GM06990 (cell line): ENCODE results near the gene RNU7-1.

ENCODE experiments used
- DNase-seq: peaks from one replicate; pipeline ENCODE4 v3.0.0-alpha.2; 2011; ENCODE audit not compliant: insufficient read length; ENCODE audit errors: extremely low read depth
- H3K27me3 ChIP-seq: replicated peaks from 2 replicates; pipeline ENCODE4 v1.6.0; 2011; ENCODE audit warnings: low read length; ENCODE audit not compliant: control insufficient read depth, insufficient read depth
- H3K36me3 ChIP-seq: 2 replicates; pipeline ENCODE4 v1.5.1; 2011; ENCODE audit warnings: low read length; ENCODE audit not compliant: control insufficient read depth, insufficient read depth
- H3K4me3 ChIP-seq: replicated peaks from 2 replicates; pipeline ENCODE4 v1.5.1; 2011; ENCODE audit warnings: low read depth, mild to moderate bottlenecking, control low read depth, low read length
- TF ChIP-seq, protein P1 (sequence below): IDR thresholded peaks from 2 replicates; pipeline ENCODE4 v1.5.1; 2011; ENCODE audit warnings: low read length, control low read depth, mild to moderate bottlenecking, inconsistent platforms; ENCODE audit not compliant: insufficient read depth, poor library complexity, severe bottlenecking

The RNU7-1 gene

GRCh38 chr12:6980740-6981139, 37.1 kb downstream of the RNU7-1 start:
- H3K27me3 ChIP-seq: no peaks in the 10 kb centered on the region
- H3K4me3 ChIP-seq: no peak overlapping the region
- TF ChIP-seq, protein P1, sequence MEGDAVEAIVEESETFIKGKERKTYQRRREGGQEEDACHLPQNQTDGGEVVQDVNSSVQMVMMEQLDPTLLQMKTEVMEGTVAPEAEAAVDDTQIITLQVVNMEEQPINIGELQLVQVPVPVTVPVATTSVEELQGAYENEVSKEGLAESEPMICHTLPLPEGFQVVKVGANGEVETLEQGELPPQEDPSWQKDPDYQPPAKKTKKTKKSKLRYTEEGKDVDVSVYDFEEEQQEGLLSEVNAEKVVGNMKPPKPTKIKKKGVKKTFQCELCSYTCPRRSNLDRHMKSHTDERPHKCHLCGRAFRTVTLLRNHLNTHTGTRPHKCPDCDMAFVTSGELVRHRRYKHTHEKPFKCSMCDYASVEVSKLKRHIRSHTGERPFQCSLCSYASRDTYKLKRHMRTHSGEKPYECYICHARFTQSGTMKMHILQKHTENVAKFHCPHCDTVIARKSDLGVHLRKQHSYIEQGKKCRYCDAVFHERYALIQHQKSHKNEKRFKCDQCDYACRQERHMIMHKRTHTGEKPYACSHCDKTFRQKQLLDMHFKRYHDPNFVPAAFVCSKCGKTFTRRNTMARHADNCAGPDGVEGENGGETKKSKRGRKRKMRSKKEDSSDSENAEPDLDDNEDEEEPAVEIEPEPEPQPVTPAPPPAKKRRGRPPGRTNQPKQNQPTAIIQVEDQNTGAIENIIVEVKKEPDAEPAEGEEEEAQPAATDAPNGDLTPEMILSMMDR: no peak
- peaks cover 38% of the 10 kb centered on the region for H3K36me3 ChIP-seq
- DNase-seq: no peak

- DNase-seq: no peak
- Histone ChIP-seq H3K27me3 (no peaks in the 10 kb centered on the region), H3K36me3 (peaks cover 34% of the 10 kb centered on the region), H3K4me3 (no peak overlapping the region)
- TF ChIP-seq, protein P1: no peak
These were observed 37.8 kb downstream of the RNU7-1 start for GRCh38 chr12:6981152-6982052.

DNA sequence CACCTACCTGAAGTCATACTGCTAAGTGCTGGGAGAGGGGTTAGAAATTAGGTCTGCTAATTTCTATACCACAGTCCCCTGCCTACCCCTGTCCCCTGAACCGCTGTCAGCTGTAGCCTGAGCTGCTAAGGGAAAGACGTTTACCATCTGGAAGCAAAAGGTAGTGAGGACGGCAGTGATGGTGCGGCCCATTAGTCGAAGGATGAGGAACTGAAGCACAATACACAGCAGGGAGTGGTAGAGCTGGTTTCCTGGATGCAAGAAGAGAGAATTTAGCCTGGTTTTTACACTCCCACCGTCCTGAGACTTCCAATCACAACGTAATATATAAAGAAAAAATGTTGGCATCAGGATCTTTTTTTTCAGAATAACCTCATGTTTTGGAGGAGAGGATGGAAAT, 38.9 kb downstream of the RNU7-1 start:
- TF ChIP-seq, protein P1: no peak
- Histone ChIP-seq H3K36me3 (peaks cover 27% of the 10 kb centered on the region), H3K27me3 (no peaks in the 10 kb centered on the region), H3K4me3 (no peak overlapping the region)
- DNase-seq: no peak

GRCh38 chr12:6987956-6988553, 44.4 kb downstream of the RNU7-1 start:
- no peaks in the 10 kb centered on the region for H3K27me3 ChIP-seq
- DNase-seq: no peak
- H3K4me3 ChIP-seq: no peak overlapping the region
- H3K36me3 ChIP-seq: peaks cover 6% of the 10 kb centered on the region
- TF ChIP-seq, protein P1: no peak
